Rectal smooth muscle tissue (tissue), 1 donor: ENCODE data around the gene TSSK2.
"Not testable (repeated sequence)": the region's sequence is repeated elsewhere in the genome, so short reads cannot be mapped to it uniquely, and the experiment has no call there.

Source experiments
- H3K27ac ChIP-seq: one replicate; pipeline ENCODE4 v1.7.0; 2013; ENCODE audit warnings: low read depth, low read length, inconsistent platforms
- H3K27me3 ChIP-seq: one replicate; pipeline ENCODE4 v1.7.0; 2013; ENCODE audit warnings: low read length; ENCODE audit not compliant: control insufficient read depth, insufficient read depth
- H3K36me3 ChIP-seq: one replicate; pipeline ENCODE4 v1.7.0; 2013; ENCODE audit warnings: low read length; ENCODE audit not compliant: control insufficient read depth, insufficient read depth
- H3K4me1 ChIP-seq: one replicate; pipeline ENCODE4 v1.7.0; 2013; ENCODE audit warnings: low read length; ENCODE audit not compliant: control insufficient read depth, insufficient read depth
- H3K4me3 ChIP-seq: one replicate; pipeline ENCODE4 v1.7.0; 2013; ENCODE audit warnings: low read length
- H3K9ac ChIP-seq: one replicate; pipeline ENCODE4 v1.7.0; 2013; ENCODE audit warnings: low read length

TSSK2 gene

GRCh38 chr22:19152942-19153883 lies 22.1 kb downstream of the TSSK2 start:
- no peak overlapping the region for H3K9ac ChIP-seq
- H3K27me3 ChIP-seq = peaks cover 18% of the 10 kb centered on the region
- H3K27ac ChIP-seq = no peak overlapping the region
- H3K4me3 ChIP-seq = no peak overlapping the region
- no peaks in the 10 kb centered on the region for H3K4me1 ChIP-seq
- H3K36me3 ChIP-seq = no peaks in the 10 kb centered on the region

DNA sequence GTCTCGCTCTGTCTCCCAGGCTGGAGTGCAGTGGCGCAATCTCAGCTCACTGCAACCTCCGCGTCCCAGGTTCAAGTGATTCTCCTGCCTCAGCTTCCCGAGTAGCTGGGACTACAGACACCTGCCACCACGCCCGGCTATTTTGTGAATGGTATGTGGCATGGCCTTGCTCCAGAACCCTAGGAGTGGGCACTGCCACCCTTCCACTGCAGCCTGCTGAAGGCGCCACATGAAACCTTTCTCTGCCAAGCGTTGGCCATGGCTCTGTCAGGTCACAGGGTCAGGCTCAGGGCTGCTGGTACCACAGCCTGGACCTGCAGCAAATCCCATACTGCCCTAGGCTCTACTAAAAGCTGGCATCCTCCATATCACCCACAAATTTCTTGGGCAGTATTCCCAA lies 25.0 kb downstream of the TSSK2 start:
- H3K4me3 ChIP-seq, H3K36me3 ChIP-seq, H3K27ac ChIP-seq, H3K27me3 ChIP-seq, H3K9ac ChIP-seq, H3K4me1 ChIP-seq: not testable (repeated sequence)

- H3K27me3 ChIP-seq, H3K4me1 ChIP-seq, H3K36me3 ChIP-seq, H3K4me3 ChIP-seq, H3K9ac ChIP-seq, H3K27ac ChIP-seq: not testable (repeated sequence)
These were observed 27.5 kb downstream of the TSSK2 start for GRCh38 chr22:19158649-19159048.

DNA sequence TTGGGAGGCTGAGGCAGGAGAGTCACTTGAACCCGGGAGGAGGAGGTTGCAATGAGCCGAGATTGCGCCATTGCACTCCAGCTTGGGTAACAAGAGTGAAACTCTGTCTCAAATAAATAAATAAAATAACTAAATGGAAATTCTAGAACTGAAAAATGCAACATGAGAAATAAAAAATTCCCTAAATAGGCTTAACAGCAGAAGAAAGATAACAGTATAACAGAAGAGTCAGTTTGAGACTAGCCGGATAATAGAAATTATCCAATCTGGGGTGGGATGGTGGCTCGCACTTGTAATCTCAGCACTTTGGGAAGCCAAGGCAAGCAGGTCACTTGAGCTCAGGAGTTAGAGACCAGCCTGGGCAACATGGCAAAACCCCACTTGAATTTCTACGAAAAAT lies 33.3 kb downstream of the TSSK2 start:
- Histone ChIP-seq H3K36me3 (no peaks in the 10 kb centered on the region), H3K4me1 (no peaks in the 10 kb centered on the region), H3K27ac (no peak overlapping the region), H3K4me3 (no peak overlapping the region), H3K9ac (no peak overlapping the region), H3K27me3 (peaks cover 12% of the 10 kb centered on the region)

- Histone ChIP-seq H3K27ac (no peak overlapping the region), H3K36me3 (no peaks in the 10 kb centered on the region), H3K27me3 (peaks cover 20% of the 10 kb centered on the region), H3K4me3 (no peak overlapping the region), H3K4me1 (peaks cover 6% of the 10 kb centered on the region), H3K9ac (no peak overlapping the region)
These were observed 35.3 kb downstream of the TSSK2 start for GRCh38 chr22:19166421-19166820.

- Histone ChIP-seq H3K36me3 (no peaks in the 10 kb centered on the region), H3K27me3 (peaks cover 20% of the 10 kb centered on the region), H3K9ac (no peak overlapping the region), H3K4me1 (peaks cover 9% of the 10 kb centered on the region), H3K4me3 (no peak overlapping the region), H3K27ac (no peak overlapping the region)
These were observed 36.2 kb downstream of the TSSK2 start for GRCh38 chr22:19167106-19167869.

- Histone ChIP-seq H3K27me3 (peaks cover 20% of the 10 kb centered on the region), H3K4me1 (peaks cover 13% of the 10 kb centered on the region), H3K36me3 (no peaks in the 10 kb centered on the region), H3K4me3 (no peak overlapping the region), H3K9ac (no peak overlapping the region), H3K27ac (no peak overlapping the region)
These were observed 37.2 kb downstream of the TSSK2 start for GRCh38 chr22:19168088-19168890.

GRCh38 chr22:19169002-19169946 lies 38.2 kb downstream of the TSSK2 start:
- Histone ChIP-seq H3K27me3 (peaks cover 20% of the 10 kb centered on the region), H3K9ac (no peak overlapping the region), H3K4me1 (peaks cover 13% of the 10 kb centered on the region), H3K4me3 (peak overlapping the region; percentile 30), H3K36me3 (no peaks in the 10 kb centered on the region), H3K27ac (no peak overlapping the region)

DNA sequence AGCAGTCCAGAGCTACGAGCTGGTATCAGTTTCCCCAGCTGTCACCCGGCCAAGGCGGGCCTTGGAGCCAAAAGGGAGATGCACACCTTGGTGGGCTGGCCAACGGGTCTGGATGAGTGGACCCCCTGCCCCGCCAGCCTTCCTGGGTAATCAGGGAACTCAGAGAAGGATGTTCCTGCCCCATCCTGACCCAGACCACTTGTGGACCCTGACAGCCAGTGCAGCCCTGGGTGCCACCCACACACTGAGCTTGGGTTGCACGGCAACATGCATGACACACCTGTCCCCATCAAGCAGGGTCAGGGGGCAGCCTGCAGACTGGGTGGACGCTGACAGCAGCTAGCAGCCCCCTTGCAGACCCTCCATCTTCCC lies 38.8 kb downstream of the TSSK2 start:
- Histone ChIP-seq H3K4me3 (no peak overlapping the region), H3K36me3 (no peaks in the 10 kb centered on the region), H3K27ac (no peak overlapping the region), H3K4me1 (peaks cover 13% of the 10 kb centered on the region), H3K9ac (no peak overlapping the region), H3K27me3 (peaks cover 20% of the 10 kb centered on the region)

DNA sequence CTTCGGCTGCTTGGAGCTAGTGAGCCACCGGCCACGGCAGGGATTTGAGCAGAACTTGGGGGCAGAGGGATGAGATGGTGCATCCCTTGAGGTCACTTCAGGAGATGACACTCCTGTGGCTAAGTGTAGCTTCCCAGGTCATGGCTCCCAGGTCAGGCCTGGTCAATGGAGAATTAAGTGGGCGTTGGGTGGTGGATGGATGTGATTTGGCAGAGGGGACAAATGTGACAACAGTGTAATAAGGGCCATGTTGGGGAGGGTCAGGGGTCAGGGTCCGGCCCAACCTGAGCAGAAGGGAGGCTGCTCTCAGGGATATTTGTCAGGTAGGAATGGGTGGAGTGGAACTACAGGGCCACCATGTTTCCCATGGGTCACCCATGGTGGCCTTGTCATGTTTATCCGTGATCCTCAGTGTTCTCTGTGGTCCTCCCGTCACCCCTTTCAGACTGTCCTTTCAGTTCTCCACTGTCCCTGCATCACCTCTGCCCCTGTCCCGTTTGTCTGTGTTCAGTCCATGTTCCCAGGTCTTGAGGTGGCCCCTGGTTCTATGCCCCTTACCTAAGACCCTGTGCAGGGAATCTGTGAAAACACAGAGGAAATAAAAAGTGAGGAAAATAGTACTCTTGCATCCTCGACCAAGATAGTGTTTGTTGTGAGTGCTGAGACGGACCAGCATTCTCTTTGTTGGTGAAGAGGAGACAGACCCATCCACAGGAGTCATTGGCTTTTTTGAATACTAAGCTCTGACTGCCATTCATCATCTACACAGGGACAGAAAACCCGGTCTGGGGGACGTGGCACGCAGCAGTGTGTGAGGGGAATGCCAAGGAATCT lies 41.3 kb downstream of the TSSK2 start:
- no peak overlapping the region for H3K27ac ChIP-seq
- peaks cover 2% of the 10 kb centered on the region for H3K36me3 ChIP-seq
- peak overlapping the region; percentile 96 for H3K9ac ChIP-seq
- peaks cover 20% of the 10 kb centered on the region for H3K27me3 ChIP-seq
- H3K4me1 ChIP-seq = peaks cover 16% of the 10 kb centered on the region
- H3K4me3 ChIP-seq = peak overlapping the region; percentile 92
